ENCODE data around the gene BLVRB. TPM values are rescaled to one million over a fixed set of nuclear protein-coding genes. Genes with fewer than 3 reads are reported as not detected.

Gene BLVRB
- total and polyA plus RNA-seq, 10 of the 15 experiments (the other 5 are each of a cell fraction or from before 2014, with no cell fraction given) = 6.3 to 53.3 (median 27.8) TPM

DNA sequence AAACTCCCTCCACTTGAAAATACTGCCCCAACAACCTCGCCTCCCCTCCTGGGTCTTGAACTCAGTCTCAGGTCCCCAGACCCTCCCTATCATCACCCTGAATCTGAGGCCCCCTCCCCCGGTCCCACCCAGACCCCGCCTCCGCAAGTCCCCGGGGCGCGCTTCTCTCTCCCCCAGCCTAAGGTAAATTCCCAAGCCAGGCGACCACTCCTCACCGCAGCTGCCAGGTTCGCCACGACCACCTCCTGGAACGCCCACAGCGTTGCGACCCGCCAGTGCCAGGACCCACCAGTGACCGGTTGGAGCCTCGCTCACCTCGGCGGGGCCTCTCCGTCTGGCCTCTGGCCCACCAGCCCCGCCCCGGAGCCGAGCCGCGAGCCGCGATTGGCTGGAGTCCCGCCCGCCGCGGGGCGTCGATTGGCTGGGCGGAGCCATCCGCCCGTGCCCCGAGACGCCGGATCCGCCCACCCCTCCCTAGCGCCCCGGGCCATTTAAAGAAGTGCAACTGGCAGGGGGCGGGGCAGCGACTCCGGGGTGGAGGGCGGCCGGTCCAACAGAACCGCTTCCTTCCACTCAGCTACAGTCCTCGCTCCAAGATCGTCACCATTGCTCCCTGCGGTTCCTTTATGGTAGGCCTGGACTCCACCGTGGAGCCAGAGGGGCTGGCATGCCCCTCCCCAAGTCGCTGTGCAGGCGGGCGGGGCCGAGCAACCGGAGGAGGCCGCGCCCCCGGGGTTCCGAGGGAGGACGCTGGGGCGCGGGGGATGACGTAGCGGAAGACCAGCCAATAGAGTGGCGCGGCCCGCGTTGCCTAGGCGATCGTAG lies 21.3 kb downstream of the BLVRB start, which contains the start of gene SERTAD3 (continued):
- TF ChIP-seq, protein P1, sequence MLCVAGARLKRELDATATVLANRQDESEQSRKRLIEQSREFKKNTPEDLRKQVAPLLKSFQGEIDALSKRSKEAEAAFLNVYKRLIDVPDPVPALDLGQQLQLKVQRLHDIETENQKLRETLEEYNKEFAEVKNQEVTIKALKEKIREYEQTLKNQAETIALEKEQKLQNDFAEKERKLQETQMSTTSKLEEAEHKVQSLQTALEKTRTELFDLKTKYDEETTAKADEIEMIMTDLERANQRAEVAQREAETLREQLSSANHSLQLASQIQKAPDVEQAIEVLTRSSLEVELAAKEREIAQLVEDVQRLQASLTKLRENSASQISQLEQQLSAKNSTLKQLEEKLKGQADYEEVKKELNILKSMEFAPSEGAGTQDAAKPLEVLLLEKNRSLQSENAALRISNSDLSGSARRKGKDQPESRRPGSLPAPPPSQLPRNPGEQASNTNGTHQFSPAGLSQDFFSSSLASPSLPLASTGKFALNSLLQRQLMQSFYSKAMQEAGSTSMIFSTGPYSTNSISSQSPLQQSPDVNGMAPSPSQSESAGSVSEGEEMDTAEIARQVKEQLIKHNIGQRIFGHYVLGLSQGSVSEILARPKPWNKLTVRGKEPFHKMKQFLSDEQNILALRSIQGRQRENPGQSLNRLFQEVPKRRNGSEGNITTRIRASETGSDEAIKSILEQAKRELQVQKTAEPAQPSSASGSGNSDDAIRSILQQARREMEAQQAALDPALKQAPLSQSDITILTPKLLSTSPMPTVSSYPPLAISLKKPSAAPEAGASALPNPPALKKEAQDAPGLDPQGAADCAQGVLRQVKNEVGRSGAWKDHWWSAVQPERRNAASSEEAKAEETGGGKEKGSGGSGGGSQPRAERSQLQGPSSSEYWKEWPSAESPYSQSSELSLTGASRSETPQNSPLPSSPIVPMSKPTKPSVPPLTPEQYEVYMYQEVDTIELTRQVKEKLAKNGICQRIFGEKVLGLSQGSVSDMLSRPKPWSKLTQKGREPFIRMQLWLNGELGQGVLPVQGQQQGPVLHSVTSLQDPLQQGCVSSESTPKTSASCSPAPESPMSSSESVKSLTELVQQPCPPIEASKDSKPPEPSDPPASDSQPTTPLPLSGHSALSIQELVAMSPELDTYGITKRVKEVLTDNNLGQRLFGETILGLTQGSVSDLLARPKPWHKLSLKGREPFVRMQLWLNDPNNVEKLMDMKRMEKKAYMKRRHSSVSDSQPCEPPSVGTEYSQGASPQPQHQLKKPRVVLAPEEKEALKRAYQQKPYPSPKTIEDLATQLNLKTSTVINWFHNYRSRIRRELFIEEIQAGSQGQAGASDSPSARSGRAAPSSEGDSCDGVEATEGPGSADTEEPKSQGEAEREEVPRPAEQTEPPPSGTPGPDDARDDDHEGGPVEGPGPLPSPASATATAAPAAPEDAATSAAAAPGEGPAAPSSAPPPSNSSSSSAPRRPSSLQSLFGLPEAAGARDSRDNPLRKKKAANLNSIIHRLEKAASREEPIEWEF (IDR thresholded peaks at IDR 0.05; ENCODE audit: insufficient replicate concordance, low read depth, low read length) = no peak
- TF ChIP-seq POU2F2 (IDR thresholded peaks at IDR 0.05; ENCODE audit: borderline replicate concordance, low read depth, low read length) (peak; percentile 47; the same call in 1 of the 3 replicates), JUND (IDR thresholded peaks at IDR 0.05; ENCODE audit: low read depth, low read length) (no peak), HCFC1 (IDR thresholded peaks at IDR 0.05; ENCODE audit: low read length) (no peak), RBBP5 (conservative IDR thresholded peaks at IDR 0.05) (no peak), PAX5 (IDR thresholded peaks at IDR 0.05; ENCODE audit: borderline replicate concordance, low read depth, low read length) (peak; percentile 8; the same call in 1 of the 2 replicates), YBX1 (IDR thresholded peaks at IDR 0.05) (no peak), TCF12 (IDR thresholded peaks at IDR 0.05; ENCODE audit: low read depth, low read length) (no peak; the same call in 1 of the 2 replicates), KAT2A (conservative IDR thresholded peaks at IDR 0.05; ENCODE audit: control insufficient read depth, low read depth, low read length) (no peak), FOXK2 (IDR thresholded peaks at IDR 0.05) (no peak), STAT1 (conservative IDR thresholded peaks at IDR 0.05) (no peak; the same call in 1 of the 2 replicates), ESRRA (IDR thresholded peaks at IDR 0.05; ENCODE audit: low read length) (no peak), CREM (IDR thresholded peaks at IDR 0.05; ENCODE audit: low read depth) (peak; percentile 81), ZBED1 (IDR thresholded peaks at IDR 0.05; ENCODE audit: borderline replicate concordance) (no peak), ZSCAN29 (IDR thresholded peaks at IDR 0.05) (no peak), SREBF1 (IDR thresholded peaks at IDR 0.05; ENCODE audit: low read length) (no peak), SMAD1 (IDR thresholded peaks at IDR 0.05; ENCODE audit: low read depth, partially characterized antibody) (no peak), HDAC6 (IDR thresholded peaks at IDR 0.05; ENCODE audit: unreplicated experiment) (no peak), SIN3A (IDR thresholded peaks at IDR 0.05; ENCODE audit: low read depth, low read length) (peak; percentile 81; the same call in 1 of the 2 replicates), NFXL1 (IDR thresholded peaks at IDR 0.05; ENCODE audit: borderline replicate concordance) (no peak)
- TF ChIP-seq, protein P2, sequence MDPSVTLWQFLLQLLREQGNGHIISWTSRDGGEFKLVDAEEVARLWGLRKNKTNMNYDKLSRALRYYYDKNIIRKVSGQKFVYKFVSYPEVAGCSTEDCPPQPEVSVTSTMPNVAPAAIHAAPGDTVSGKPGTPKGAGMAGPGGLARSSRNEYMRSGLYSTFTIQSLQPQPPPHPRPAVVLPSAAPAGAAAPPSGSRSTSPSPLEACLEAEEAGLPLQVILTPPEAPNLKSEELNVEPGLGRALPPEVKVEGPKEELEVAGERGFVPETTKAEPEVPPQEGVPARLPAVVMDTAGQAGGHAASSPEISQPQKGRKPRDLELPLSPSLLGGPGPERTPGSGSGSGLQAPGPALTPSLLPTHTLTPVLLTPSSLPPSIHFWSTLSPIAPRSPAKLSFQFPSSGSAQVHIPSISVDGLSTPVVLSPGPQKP (IDR thresholded peaks at IDR 0.05; ENCODE audit: low read depth, low read length) = peak; percentile 23; the same call in 1 of the 2 replicates
- TF ChIP-seq, protein P3, sequence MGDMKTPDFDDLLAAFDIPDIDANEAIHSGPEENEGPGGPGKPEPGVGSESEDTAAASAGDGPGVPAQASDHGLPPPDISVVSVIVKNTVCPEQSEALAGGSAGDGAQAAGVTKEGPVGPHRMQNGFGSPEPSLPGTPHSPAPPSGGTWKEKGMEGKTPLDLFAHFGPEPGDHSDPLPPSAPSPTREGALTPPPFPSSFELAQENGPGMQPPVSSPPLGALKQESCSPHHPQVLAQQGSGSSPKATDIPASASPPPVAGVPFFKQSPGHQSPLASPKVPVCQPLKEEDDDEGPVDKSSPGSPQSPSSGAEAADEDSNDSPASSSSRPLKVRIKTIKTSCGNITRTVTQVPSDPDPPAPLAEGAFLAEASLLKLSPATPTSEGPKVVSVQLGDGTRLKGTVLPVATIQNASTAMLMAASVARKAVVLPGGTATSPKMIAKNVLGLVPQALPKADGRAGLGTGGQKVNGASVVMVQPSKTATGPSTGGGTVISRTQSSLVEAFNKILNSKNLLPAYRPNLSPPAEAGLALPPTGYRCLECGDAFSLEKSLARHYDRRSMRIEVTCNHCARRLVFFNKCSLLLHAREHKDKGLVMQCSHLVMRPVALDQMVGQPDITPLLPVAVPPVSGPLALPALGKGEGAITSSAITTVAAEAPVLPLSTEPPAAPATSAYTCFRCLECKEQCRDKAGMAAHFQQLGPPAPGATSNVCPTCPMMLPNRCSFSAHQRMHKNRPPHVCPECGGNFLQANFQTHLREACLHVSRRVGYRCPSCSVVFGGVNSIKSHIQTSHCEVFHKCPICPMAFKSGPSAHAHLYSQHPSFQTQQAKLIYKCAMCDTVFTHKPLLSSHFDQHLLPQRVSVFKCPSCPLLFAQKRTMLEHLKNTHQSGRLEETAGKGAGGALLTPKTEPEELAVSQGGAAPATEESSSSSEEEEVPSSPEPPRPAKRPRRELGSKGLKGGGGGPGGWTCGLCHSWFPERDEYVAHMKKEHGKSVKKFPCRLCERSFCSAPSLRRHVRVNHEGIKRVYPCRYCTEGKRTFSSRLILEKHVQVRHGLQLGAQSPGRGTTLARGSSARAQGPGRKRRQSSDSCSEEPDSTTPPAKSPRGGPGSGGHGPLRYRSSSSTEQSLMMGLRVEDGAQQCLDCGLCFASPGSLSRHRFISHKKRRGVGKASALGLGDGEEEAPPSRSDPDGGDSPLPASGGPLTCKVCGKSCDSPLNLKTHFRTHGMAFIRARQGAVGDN (IDR thresholded peaks at IDR 0.05) = no peak

Measured in GM12878 (cell line).